ENCODE measurements around the gene CNTNAP2.
"Not testable (repeated sequence)": the region's sequence is repeated elsewhere in the genome, so short reads cannot be mapped to it uniquely, and the experiment has no call there.

Gene CNTNAP2

DNA sequence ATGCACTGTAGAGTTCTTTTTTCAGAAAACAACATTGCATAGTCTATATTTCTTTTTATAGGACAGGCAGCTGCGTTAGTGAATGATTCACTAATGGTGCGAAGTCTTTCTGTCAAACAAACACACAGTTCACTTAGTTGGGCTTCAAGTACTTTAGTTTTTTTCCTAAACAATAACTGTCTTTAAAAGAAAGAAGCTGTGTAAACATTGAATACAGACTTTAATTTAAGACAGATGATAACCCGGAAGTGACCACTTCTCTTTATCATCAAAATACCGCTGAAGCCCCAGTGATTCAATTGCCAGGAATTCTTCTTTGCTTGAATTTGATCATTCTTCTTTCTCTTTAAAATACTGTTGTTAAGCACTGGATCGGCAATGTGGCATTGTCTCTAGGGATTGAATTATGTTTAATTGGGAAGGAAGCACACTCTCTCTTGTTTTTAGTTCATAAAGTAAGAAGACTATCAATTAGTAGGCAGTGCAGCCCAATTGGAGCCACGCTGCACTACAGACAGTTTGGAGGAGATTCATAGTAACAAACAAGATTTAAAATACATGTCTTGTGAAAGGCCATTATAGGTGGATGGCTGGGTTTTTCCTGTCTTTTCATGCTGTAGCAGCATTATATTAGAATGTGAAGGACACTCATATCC lies 30.4 kb downstream of the CNTNAP2 start:
- FAIRE-seq (no peak), DNase-seq (ENCODE audit: insufficient read length, low spot score) (no peak)

DNA sequence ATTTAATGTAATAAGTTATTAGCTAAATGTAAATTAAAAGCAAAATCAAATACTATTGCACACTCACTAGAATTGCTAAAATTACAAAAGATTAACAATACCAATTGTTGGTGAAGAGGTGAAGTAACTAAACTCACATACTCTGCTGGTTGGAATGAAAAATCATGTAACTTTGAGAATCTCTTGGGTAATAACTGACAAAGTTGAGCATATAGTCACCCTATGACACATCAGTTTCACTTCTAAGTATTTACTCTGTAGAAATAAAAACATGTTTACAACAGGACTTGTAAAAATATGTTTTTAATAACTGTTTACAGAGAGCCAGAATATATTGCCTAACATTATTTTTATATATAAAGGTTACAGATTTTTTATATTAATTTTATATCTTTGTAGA lies 33.6 kb downstream of the CNTNAP2 start:
- no peak for FAIRE-seq
- DNase-seq (ENCODE audit: insufficient read length, low spot score) = no peak

DNA sequence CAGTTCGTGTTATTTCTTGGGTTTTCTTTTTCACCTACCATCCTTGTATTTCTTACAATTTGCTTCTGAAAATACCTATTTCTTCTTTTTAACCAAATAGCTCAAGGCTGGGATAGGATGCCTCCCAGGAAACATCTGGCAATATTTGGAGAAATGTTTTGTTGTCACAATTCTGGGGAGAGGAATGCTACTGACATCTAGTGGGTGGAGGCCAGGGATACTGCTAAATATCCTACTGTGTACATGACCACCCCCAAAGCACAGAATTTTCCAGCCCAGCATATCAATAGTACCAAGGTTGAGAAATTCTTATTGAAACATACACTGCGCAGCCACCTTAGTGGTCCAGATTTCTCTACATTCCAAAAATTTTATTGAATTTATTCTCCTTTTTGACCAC lies 55.5 kb downstream of the CNTNAP2 start:
- DNase-seq (ENCODE audit: insufficient read length, low spot score) (no peak), FAIRE-seq (no peak)

DNA sequence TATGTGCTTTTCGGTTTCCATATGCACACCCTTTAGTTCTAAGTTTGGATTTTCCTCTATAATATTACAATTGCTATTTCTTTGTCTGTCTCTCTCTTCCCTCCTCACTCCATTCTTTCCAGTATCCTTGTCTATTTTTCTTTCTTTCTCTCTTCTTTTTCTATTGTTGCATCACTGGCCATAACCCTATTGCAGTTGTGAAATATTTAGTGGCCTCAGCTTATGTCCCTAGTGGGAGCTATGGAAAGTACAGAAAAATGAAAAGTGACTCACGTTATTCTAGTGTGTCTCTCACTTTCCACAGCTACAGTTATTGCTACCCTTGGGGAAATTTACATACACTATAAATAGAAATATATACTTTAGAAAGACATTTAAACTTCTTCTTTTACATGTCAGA lies 59.1 kb downstream of the CNTNAP2 start:
- no peak for FAIRE-seq
- no peak for DNase-seq (ENCODE audit: insufficient read length, low spot score)

DNA sequence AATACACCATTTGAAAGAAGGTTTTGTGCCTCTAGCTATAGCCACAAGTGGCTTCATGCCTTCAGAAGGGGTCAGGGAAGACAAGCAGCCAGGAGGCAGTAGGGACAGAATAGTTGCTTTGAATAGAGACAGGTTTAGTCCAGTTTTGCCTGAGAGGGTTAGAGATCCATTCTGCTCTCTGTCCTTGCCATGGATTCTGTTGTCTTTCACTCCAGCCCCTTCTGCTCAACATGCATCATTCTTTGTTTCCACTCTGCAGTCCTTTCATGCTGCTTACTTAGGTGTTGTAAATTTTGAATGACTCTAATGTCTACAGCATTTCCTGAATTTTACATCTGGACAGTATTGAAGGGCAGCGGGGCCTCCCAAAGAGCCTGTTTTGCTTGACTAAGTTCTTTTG lies 60.3 kb downstream of the CNTNAP2 start:
- no peak for DNase-seq (ENCODE audit: insufficient read length, low spot score)
- FAIRE-seq = no peak

GRCh38 chr7:146177301-146177700 lies 60.7 kb downstream of the CNTNAP2 start:
- DNase-seq (ENCODE audit: insufficient read length, low spot score) (no peak), FAIRE-seq (no peak)

GRCh38 chr7:146185844-146186243 lies 69.2 kb downstream of the CNTNAP2 start:
- DNase-seq (ENCODE audit: insufficient read length, low spot score) (no peak), FAIRE-seq (no peak)

GRCh38 chr7:146191428-146191827 lies 74.8 kb downstream of the CNTNAP2 start:
- not testable (repeated sequence) for FAIRE-seq; DNase-seq (ENCODE audit: insufficient read length, low spot score)

DNA sequence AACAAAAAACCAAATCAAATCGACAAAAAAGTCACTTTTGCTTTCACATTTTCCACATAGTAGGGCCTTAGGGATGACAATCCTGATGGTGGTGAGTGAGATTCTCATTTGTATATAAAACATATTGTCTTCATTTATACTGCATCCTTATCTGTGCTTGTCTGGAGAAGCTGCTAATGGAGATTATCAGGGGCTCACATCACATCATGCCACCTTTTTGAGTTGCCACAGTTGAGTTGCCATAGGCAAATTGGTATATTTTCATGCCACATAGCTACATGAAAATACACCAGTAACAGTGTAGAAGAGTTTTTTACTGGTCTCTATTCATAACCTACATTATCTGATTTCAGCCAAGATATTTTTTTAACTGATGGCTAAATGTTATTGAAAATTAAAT lies 85.3 kb downstream of the CNTNAP2 start:
- DNase-seq (ENCODE audit: insufficient read length, low spot score) (no peak), FAIRE-seq (no peak)

DNA sequence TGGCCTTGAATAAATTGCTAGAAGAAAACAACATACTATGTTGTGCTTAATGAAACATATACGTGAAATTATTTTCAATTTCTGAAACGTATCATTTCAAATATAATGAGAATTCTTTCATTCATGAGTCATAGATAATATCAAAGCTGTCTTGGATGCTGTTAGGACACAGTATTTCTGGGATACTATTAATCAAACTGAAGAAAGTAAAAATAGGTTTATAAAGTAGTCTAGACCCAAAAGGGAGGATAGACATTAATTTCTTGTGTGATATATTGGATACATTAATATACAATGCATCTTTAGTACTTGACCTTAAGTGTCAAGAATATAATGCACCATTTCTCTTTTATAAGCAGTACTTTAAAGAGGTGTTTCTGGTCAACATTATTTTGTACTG lies 89.7 kb downstream of the CNTNAP2 start:
- no peak for FAIRE-seq
- DNase-seq (ENCODE audit: insufficient read length, low spot score) = no peak

- no peak for FAIRE-seq
- DNase-seq (ENCODE audit: insufficient read length, low spot score) = no peak
These were observed 91.9 kb downstream of the CNTNAP2 start for GRCh38 chr7:146208492-146208891.

DNA sequence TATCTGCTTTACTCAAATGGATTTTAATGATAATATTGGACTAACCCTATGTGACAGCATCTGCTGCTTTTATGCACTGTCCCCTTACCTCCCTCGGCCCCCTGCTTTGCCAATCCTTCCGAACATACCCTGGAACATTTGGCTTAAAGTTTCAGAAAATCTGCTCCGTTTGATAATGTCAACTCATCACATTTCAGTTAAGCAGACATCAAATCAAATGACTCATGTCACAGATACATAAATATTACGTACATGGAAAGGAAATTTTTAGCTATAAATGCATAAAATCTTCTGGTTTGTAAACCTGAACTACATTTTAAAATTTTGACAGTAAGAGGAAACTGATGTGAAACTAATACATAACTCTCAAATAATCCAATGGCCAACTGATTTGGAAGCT lies 98.2 kb downstream of the CNTNAP2 start:
- DNase-seq (ENCODE audit: insufficient read length, low spot score) = no peak
- no peak for FAIRE-seq

DNA sequence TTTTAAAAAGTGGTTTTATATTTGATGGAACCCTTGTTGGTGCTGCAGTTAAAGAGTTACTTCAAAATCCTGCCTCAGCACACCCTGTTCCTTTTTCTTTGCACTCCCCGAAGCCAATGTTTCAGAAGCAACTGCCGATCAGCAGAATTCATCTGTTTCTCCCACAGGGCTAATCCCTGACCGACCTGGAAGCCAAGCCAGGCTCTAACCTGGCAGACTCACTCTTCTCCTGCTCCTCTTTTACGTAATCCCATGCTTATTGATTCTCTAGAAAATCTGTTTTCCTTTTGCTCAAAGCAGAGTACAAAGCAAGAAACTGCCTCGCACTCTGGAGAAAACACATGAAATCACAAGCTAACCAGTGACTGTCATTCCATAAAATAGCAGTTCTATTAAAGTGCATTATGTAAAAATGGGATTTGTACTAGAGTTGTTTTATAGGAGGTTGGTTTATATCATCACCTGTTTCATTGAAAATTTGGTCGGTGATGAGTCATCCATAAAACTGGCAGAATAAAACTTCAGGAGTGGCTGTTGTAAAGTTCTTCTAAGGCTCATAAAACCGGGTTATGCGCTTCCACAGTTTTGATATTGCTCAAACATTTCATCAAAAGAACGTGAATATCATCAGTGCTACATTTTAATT lies 99.9 kb downstream of the CNTNAP2 start:
- no peak for DNase-seq (ENCODE audit: insufficient read length, low spot score)
- no peak for FAIRE-seq

DNA sequence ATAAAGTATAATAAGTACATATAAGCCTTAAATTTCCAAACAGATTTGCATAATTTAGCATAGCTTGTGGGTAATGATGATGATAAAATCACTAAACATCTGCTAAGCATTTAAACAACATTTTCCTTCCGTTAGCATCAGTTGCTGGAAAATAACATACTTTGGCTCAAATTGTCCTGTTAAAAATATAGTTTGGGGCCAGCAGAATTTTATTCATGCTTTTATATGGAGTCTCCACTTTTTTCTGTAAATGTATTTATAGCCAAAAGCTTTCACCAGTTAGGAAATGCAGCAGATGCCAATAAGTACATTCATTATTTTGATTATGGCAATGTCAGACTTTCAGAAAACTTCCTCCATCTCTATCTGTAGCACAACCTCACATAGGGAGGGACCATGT lies 107.2 kb downstream of the CNTNAP2 start:
- DNase-seq (ENCODE audit: insufficient read length, low spot score) (no peak), FAIRE-seq (no peak)

DNA sequence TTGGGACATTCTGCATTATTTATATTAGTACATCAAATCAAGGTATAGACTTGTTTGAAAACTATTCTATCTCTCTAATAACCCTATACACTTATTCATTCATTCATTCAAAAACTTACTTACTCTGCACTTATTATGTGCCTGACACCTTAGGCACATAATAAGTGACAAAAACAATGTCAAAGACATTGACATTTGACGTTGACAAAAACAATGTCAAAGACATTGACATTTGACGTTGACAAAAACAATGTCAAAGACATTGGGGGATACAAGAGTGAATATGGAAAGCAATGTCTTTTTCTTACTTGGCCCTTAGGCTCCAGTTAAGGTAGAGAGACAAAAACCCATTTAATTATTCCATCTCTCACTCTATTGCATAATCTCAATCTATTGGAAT lies 116.0 kb downstream of the CNTNAP2 start:
- DNase-seq (ENCODE audit: insufficient read length, low spot score) (no peak), FAIRE-seq (no peak)

DNA sequence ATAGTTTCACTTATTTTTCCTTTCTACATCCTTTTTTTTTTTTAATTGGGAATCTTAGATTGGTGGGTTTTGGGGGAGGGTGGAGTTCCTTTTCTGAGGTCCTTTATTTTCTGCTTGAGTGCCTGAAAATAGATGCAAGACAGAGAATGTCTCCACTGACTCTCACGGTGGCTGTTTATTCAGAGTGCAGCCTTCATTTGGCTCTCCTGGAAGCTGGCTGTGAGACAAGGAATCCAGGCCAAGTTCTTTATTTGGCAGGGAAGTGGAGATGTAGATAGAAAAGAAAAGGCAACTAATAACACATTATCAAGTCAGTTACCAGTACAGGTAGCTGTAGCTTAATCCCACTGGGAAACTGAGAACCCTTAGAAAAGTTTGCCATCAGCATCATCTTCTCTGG lies 118.6 kb downstream of the CNTNAP2 start:
- FAIRE-seq (no peak), DNase-seq (ENCODE audit: insufficient read length, low spot score) (no peak)

GRCh38 chr7:146242661-146243060 lies 126.1 kb downstream of the CNTNAP2 start:
- no peak for FAIRE-seq
- no peak for DNase-seq (ENCODE audit: insufficient read length, low spot score)

- not testable (repeated sequence) for FAIRE-seq; DNase-seq (ENCODE audit: insufficient read length, low spot score)
These were observed 131.4 kb downstream of the CNTNAP2 start for GRCh38 chr7:146247991-146248390.

DNA sequence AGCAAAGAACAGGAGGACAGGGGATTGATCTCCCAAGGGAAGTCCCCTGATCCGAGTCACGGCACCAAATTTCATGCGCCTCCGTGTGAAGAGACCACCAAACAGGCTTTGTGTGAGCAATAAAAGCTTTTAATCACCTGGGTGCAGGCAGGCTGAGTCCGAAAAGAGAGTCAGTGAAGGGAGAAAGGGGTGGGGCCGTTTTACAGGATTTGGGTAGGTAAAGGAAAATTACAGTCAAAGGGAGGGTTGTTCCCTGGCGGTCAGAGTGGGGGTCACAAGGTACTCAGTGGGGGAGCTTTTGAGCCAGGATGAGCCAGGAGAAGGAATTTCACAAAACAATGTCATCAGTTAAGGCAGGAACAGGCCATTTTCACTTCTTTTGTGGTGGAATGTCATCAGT lies 132.1 kb downstream of the CNTNAP2 start:
- DNase-seq (ENCODE audit: insufficient read length, low spot score); FAIRE-seq: not testable (repeated sequence)

- no peak for DNase-seq (ENCODE audit: insufficient read length, low spot score)
- FAIRE-seq = no peak
These were observed 132.7 kb downstream of the CNTNAP2 start for GRCh38 chr7:146249272-146249671.

DNA sequence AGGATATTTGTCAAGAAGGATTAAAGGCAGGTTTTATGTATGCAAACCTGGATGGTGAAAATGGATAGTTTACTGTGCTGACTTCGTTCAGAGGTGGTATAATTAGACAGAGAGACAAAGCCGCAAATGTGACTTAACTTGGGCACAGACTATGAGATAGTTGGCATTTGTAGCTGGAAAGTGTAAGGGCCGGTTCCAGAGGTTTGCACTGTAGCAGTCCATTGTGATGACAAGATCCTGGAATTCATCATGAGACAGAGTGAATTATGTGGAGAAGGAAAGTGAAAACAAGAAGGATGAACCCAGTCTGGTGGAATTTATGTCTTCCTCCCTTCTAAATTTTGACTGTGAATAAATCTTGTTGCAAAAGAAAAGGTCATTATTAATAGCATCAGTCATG lies 139.0 kb downstream of the CNTNAP2 start:
- FAIRE-seq = no peak
- DNase-seq (ENCODE audit: insufficient read length, low spot score) = no peak

GRCh38 chr7:146262527-146262926 lies 145.9 kb downstream of the CNTNAP2 start:
- DNase-seq (ENCODE audit: insufficient read length, low spot score) = no peak
- FAIRE-seq = no peak

DNA sequence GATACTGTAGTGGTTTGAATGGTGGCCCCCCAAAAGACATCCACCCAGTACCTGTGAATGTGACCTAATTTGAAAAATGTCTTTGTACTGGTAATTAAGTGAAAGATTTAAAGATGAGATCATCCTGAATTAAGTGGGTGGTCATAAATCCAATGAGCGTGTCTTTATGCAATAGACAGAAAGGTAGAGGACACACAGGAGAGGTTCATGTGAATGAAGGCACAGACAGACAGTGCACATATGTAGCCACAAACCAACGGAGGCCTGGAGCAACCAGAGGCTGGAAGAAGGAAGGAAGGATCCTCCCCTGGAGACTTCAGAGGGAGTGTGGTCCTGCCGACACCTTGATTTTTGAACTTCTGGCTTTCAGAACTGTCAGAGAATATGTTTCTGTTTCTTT lies 160.3 kb downstream of the CNTNAP2 start:
- FAIRE-seq (no peak), DNase-seq (ENCODE audit: insufficient read length, low spot score) (no peak)

Data from GM19239 (cell line).